ENCODE measurements around the gene NCKAP1. TPM values are rescaled to one million over a fixed set of nuclear protein-coding genes. Genes with fewer than 3 reads are reported as not detected.

NCKAP1 gene
- total and polyA plus RNA-seq, 4 donors, result 16.1 to 64.2 (median 24.4) TPM

GRCh38 chr2:183009249-183009899 lies 28.9 kb downstream of the NCKAP1 start:
- H3K36me3 ChIP-seq (ENCODE audit: control insufficient read depth in 4 of 4, insufficient read depth in 3 of 4, low read depth in 1 of 4, low read length in 3 of 4), result no peaks in the 10 kb centered on the region
- H3K4me3 ChIP-seq (ENCODE audit: low read depth in 1 of 3, low read length in 3 of 3), result no peak overlapping the region
- no peak for TF ChIP-seq TAF1 (conservative IDR thresholded peaks at IDR 0.05)
- no peak for TF ChIP-seq GABPA (IDR thresholded peaks at IDR 0.05 in 1 of 2, conservative IDR thresholded peaks at IDR 0.05 in 1 of 2)
- TF ChIP-seq, protein P1, sequence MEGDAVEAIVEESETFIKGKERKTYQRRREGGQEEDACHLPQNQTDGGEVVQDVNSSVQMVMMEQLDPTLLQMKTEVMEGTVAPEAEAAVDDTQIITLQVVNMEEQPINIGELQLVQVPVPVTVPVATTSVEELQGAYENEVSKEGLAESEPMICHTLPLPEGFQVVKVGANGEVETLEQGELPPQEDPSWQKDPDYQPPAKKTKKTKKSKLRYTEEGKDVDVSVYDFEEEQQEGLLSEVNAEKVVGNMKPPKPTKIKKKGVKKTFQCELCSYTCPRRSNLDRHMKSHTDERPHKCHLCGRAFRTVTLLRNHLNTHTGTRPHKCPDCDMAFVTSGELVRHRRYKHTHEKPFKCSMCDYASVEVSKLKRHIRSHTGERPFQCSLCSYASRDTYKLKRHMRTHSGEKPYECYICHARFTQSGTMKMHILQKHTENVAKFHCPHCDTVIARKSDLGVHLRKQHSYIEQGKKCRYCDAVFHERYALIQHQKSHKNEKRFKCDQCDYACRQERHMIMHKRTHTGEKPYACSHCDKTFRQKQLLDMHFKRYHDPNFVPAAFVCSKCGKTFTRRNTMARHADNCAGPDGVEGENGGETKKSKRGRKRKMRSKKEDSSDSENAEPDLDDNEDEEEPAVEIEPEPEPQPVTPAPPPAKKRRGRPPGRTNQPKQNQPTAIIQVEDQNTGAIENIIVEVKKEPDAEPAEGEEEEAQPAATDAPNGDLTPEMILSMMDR (IDR thresholded peaks at IDR 0.05; ENCODE audit: low read depth, low read length, missing input control), result no peak
- no peak for TF ChIP-seq RAD21 (IDR thresholded peaks at IDR 0.05)
- no peaks in the 10 kb centered on the region for H3K27me3 ChIP-seq (ENCODE audit: control insufficient read depth in 4 of 4, insufficient read depth in 4 of 4, low read length in 3 of 4)
- no peak overlapping the region for H3K9ac ChIP-seq (ENCODE audit: low read depth in 1 of 2, low read length in 2 of 2)
- H3K27ac ChIP-seq (ENCODE audit: low read depth in 1 of 2, low read length in 2 of 2), result no peak overlapping the region
- WGBS, result 93% methylated on average over 3 of the region's 3 CpGs
- H3K9me3 ChIP-seq (ENCODE audit: control insufficient read depth in 4 of 4, low read length in 3 of 4), result no peaks in the 10 kb centered on the region
- no peaks in the 10 kb centered on the region for H3K4me1 ChIP-seq (ENCODE audit: control insufficient read depth in 4 of 4, insufficient read depth in 4 of 4, low read length in 3 of 4)
- DNase-seq (ENCODE audit: low spot score), result no peak

- DNase-seq (ENCODE audit: low spot score), result no peak
- Histone ChIP-seq H3K9me3 (ENCODE audit: control insufficient read depth in 4 of 4, low read length in 3 of 4) (no peaks in the 10 kb centered on the region), H3K27ac (ENCODE audit: low read depth in 1 of 2, low read length in 2 of 2) (no peak overlapping the region), H3K27me3 (ENCODE audit: control insufficient read depth in 4 of 4, insufficient read depth in 4 of 4, low read length in 3 of 4) (no peaks in the 10 kb centered on the region), H3K36me3 (ENCODE audit: control insufficient read depth in 4 of 4, insufficient read depth in 3 of 4, low read depth in 1 of 4, low read length in 3 of 4) (peaks cover 0 to 11% (median 5%) of the 10 kb centered on the region in 4 donors), H3K9ac (ENCODE audit: low read depth in 1 of 2, low read length in 2 of 2) (no peak overlapping the region), H3K4me1 (ENCODE audit: control insufficient read depth in 4 of 4, insufficient read depth in 4 of 4, low read length in 3 of 4) (no peaks in the 10 kb centered on the region), H3K4me3 (ENCODE audit: low read depth in 1 of 3, low read length in 3 of 3) (no peak overlapping the region)
- WGBS, result 92% methylated on average over 2 of the region's 2 CpGs
- TF ChIP-seq RXRA (IDR thresholded peaks at IDR 0.05) (no peak), FOXA1 (IDR thresholded peaks at IDR 0.05) (no peak), REST (IDR thresholded peaks at IDR 0.05) (no peak)
Measured at GRCh38 chr2:183001948-183002347, 36.3 kb downstream of the NCKAP1 start.

DNA sequence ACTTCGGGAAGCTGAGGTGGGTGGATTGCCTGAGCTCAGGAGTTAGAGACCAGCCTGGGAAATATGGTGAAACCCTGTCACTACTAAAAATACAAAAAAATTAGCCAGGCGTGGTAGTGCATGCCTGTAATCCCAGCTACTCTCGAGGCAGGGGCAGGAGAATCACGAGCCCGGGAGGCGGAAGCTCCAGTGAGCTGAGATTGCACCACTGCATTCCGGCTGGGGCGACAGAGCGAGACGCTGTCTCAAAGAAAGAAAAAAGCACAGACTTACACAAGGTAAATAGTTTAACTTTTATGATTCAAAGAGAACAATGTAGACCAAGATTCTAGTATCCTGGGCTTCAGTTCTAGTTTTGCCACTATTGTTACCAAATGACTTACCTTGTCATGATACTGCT lies 37.4 kb downstream of the NCKAP1 start:
- H3K27ac ChIP-seq (ENCODE audit: low read depth in 1 of 2, low read length in 2 of 2), result no peak overlapping the region
- no peaks in the 10 kb centered on the region for H3K27me3 ChIP-seq (ENCODE audit: control insufficient read depth in 4 of 4, insufficient read depth in 4 of 4, low read length in 3 of 4)
- H3K9ac ChIP-seq (ENCODE audit: low read depth in 1 of 2, low read length in 2 of 2), result no peak overlapping the region
- 98% methylated on average over 10 of the region's 10 CpGs for WGBS
- no peak overlapping the region for H3K4me3 ChIP-seq (ENCODE audit: low read depth in 1 of 3, low read length in 3 of 3)
- no peak for DNase-seq (ENCODE audit: low spot score)
- H3K9me3 ChIP-seq (ENCODE audit: control insufficient read depth in 4 of 4, low read length in 3 of 4), result no peaks in the 10 kb centered on the region
- TF ChIP-seq SP1 (IDR thresholded peaks at IDR 0.05), result no peak
- TF ChIP-seq, protein P1 (IDR thresholded peaks at IDR 0.05; ENCODE audit: low read depth, low read length, missing input control), result no peak
- TF ChIP-seq FOXA2 (IDR thresholded peaks at IDR 0.05), result no peak
- no peak for TF ChIP-seq YY1 (IDR thresholded peaks at IDR 0.05)
- no peak for TF ChIP-seq RXRA (IDR thresholded peaks at IDR 0.05)
- TF ChIP-seq REST (IDR thresholded peaks at IDR 0.05), result no peak
- no peak for TF ChIP-seq NR2F2 (IDR thresholded peaks at IDR 0.05)
- TF ChIP-seq RAD21 (IDR thresholded peaks at IDR 0.05), result no peak
- no peak for TF ChIP-seq JUND (IDR thresholded peaks at IDR 0.05)
- no peak for TF ChIP-seq ATF3 (IDR thresholded peaks at IDR 0.05)
- no peak for TF ChIP-seq EGR1 (IDR thresholded peaks at IDR 0.05; ENCODE audit: low read depth in 2 of 2)
- no peak for TF ChIP-seq FOXA1 (IDR thresholded peaks at IDR 0.05)
- no peak for TF ChIP-seq HNF4G (IDR thresholded peaks at IDR 0.05)
- no peak for TF ChIP-seq HNF4A (conservative IDR thresholded peaks at IDR 0.05)
- peaks cover 0 to 14% (median 5%) of the 10 kb centered on the region in 4 donors for H3K36me3 ChIP-seq (ENCODE audit: control insufficient read depth in 4 of 4, insufficient read depth in 3 of 4, low read depth in 1 of 4, low read length in 3 of 4)
- H3K4me1 ChIP-seq (ENCODE audit: control insufficient read depth in 4 of 4, insufficient read depth in 4 of 4, low read length in 3 of 4), result no peaks in the 10 kb centered on the region

Measured in liver (tissue), 9 donors.